D721Med (cell line): ENCODE results near the gene ITGA1.
"Not testable (repeated sequence)": the region's sequence is repeated elsewhere in the genome, so short reads cannot be mapped to it uniquely, and the experiment has no call there.

Experiments
- DNase-seq: peaks from one replicate; pipeline ENCODE4 v3.0.0; 2011; ENCODE audit warnings: low spot score; ENCODE audit not compliant: insufficient read length
- FAIRE-seq: peaks from 2 replicates; lab custom pipeline; 2011; peaks lifted over from hg19 to GRCh38; lab: Jason Lieb, UNC
- CTCF ChIP-seq: IDR thresholded peaks from 2 replicates; pipeline ENCODE4 v1.5.1; 2012; ENCODE audit warnings: mild to moderate bottlenecking, control low read depth; ENCODE audit not compliant: insufficient read depth; ENCODE audit errors: missing control alignments

ITGA1 gene

GRCh38 chr5:52859628-52860027, 71.9 kb downstream of the ITGA1 start:
- FAIRE-seq (no peak), DNase-seq (no peak)
- no peak for TF ChIP-seq CTCF

GRCh38 chr5:52861368-52861767, 73.7 kb downstream of the ITGA1 start:
- no peak for TF ChIP-seq CTCF
- no peak for DNase-seq
- FAIRE-seq, result no peak

GRCh38 chr5:52863715-52864290, 76.1 kb downstream of the ITGA1 start:
- FAIRE-seq (no peak), DNase-seq (no peak)
- TF ChIP-seq CTCF, result no peak

GRCh38 chr5:52864371-52864770, 76.7 kb downstream of the ITGA1 start:
- no peak for TF ChIP-seq CTCF
- no peak for DNase-seq
- no peak for FAIRE-seq

DNA sequence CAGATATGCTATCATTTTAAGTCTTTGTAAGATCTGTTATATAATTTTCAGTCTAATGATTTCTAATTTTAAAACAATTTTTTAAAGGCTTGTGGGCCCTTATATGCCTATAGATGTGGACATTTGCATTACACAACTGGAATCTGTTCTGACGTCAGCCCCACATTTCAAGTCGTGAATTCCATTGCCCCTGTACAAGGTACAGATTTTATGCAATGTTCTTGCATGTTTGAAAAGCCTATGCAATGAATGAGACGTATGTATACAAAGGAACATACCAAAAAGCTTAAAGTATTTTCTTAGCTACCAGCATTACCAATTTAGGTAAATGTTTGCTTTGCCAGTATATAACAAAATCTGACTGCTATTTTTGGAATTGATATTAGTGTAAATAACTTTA, 77.2 kb downstream of the ITGA1 start:
- TF ChIP-seq CTCF, result no peak
- DNase-seq (no peak), FAIRE-seq (no peak)

DNA sequence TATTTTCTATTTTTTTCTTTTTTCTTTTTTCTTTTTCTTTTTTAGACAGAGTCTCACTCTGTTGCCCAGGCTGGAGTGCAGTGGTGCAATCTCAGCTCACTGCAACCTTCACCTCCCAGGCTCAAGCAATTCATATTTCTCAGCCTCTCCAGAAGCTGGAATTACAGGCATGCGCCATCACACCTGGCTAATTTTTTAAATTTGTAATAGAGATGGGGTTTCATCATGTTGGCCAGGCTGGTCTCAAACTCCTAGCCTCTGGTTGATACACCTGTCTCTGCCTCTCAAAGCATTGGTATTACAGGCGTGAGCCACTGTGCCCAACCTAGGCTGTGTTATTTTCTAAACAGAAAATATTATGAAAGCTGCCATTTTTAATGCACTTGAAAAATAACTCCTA, 78.3 kb downstream of the ITGA1 start:
- not testable (repeated sequence) for FAIRE-seq

GRCh38 chr5:52867809-52868208, 80.1 kb downstream of the ITGA1 start:
- FAIRE-seq (no peak), DNase-seq (no peak)
- TF ChIP-seq CTCF, result no peak

More for the DNA sequence above, 78.3 kb downstream of the ITGA1 start:
- not testable (repeated sequence) for DNase-seq

DNA sequence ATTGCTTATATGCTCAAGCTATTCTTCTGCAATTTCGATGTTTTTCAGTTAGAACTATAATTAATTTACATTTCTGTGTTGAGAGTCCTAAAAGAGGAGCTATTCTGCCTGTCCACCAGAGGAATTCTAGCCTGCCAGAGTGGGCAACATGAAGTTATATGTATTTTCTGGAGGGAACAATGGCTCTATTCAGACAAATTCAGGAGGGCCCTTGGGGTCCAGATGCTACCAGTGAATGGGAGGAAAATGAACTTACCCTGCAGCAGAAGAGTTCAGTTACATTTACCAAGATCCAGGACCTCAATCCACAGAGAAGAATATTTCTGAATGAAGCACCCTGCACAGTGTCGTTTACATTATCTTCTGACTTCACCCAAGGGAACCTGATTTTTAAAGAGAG, 80.7 kb downstream of the ITGA1 start:
- DNase-seq (no peak), FAIRE-seq (no peak)
- TF ChIP-seq CTCF, result no peak
